Endodermal cell (in vitro differentiated cells): ENCODE data around the gene WAPL. TPM values are rescaled to one million over a fixed set of nuclear protein-coding genes. Genes with fewer than 3 reads are reported as not detected.

ENCODE experiments used
- DNase-seq: peaks from one replicate; pipeline ENCODE4 v3.0.0-alpha.2; 2017
- H3K27ac ChIP-seq: 2 replicates; pipeline ENCODE4 v1.5.1; 2013; ENCODE audit warnings: mild to moderate bottlenecking, low read depth, low read length, moderate library complexity
- H3K27me3 ChIP-seq: 2 replicates; pipeline ENCODE4 v1.6.1; 2013; ENCODE audit warnings: mild to moderate bottlenecking, low read length, moderate library complexity; ENCODE audit not compliant: insufficient read depth, control insufficient read depth, poor library complexity, severe bottlenecking
- H3K36me3 ChIP-seq: 2 replicates; pipeline ENCODE4 v1.7.0; 2013; ENCODE audit warnings: mild to moderate bottlenecking, low read length, moderate library complexity; ENCODE audit not compliant: control insufficient read depth, insufficient read depth
- H3K4me1 ChIP-seq: one replicate; pipeline ENCODE4 v1.7.0; 2013; ENCODE audit warnings: low read length; ENCODE audit not compliant: control insufficient read depth, insufficient read depth
- H3K4me3 ChIP-seq: 2 replicates; pipeline ENCODE4 v1.5.1; 2013; ENCODE audit warnings: mild to moderate bottlenecking, low read length, moderate library complexity
- H3K9ac ChIP-seq: 2 replicates; pipeline ENCODE4 v1.6.1; 2013; ENCODE audit warnings: mild to moderate bottlenecking, low read length, moderate library complexity; ENCODE audit not compliant: poor library complexity, severe bottlenecking; ENCODE audit errors: extremely low read depth
- H3K9me3 ChIP-seq: 2 replicates; pipeline ENCODE4 v1.6.1; 2013; ENCODE audit warnings: mild to moderate bottlenecking, low read length, moderate library complexity; ENCODE audit not compliant: control insufficient read depth
- H3K27ac Mint-ChIP-seq: 2 replicates; pipeline ENCODE4 v1.8.0; 2020; ENCODE audit warnings: mixed read lengths
- H3K27me3 Mint-ChIP-seq: 2 replicates; pipeline ENCODE4 v1.8.0; 2021; ENCODE audit warnings: mild to moderate bottlenecking, mixed read lengths; ENCODE audit not compliant: insufficient read depth
- H3K36me3 Mint-ChIP-seq: 2 replicates; pipeline ENCODE4 v1.8.0; 2020; ENCODE audit warnings: low read depth, mixed read lengths
- H3K4me1 Mint-ChIP-seq: 2 replicates; pipeline ENCODE4 v1.8.0; 2020; ENCODE audit warnings: mixed read lengths
- H3K4me3 Mint-ChIP-seq: 2 replicates; pipeline ENCODE4 v1.8.0; 2020; ENCODE audit warnings: mild to moderate bottlenecking, moderate library complexity, mixed read lengths
- H3K9me3 Mint-ChIP-seq: 2 replicates; pipeline ENCODE4 v1.8.0; 2020; ENCODE audit warnings: mild to moderate bottlenecking, mixed read lengths
- WGBS, 2 experiments: methylation state at CpG; one replicate each; pipeline versions ENCODE4 v1.1.5 to v1.1.7; 2013; ENCODE audit warnings: missing lambda C conversion rate in 2 of 2, mixed read lengths in 1 of 2; ENCODE audit not compliant: insufficient coverage in 1 of 2, insufficient read length in 1 of 2; 5-methylcytosine and 5-hydroxymethylcytosine counted together
- total RNA-seq, 2 donors: library from RNA; stranded (reverse); fragmentation: NEBNext Ultra II Directional in 1 of 2; extraction: Animal tissue kit (Norgen Biotek cat#: 25700) in 1 of 2; gene quantifications; 2 replicates in 1 of 2; 3 replicates in 1 of 2; pipeline ENCODE4 v1.2.1, GENCODE V29; 2021
- TF ChIP-seq, protein P1 (sequence below): fragments of 200-600 bp; sonication (generic); conservative IDR thresholded peaks from 2 replicates; pipeline ENCODE4 v1.5.0; 2021; ENCODE audit warnings: antibody characterized with exemption, mild to moderate bottlenecking

WAPL gene
- total RNA-seq, 2 donors from 2014 or later, result 48.0 to 54.1 TPM

GRCh38 chr10:86509145-86509544 is 12.4 kb downstream of the WAPL start:
- 89 to 93% methylated on average over 3 of the region's 3 CpGs for WGBS, 2 experiments
- DNase-seq, result no peak
- no peak overlapping the region for H3K27ac Mint-ChIP-seq

GRCh38 chr10:86508217-86508616 is 13.4 kb downstream of the WAPL start:
- no peak overlapping the region for H3K27ac Mint-ChIP-seq
- H3K4me1 ChIP-seq, result no peaks in the 10 kb centered on the region
- no peaks in the 10 kb centered on the region for H3K9me3 ChIP-seq
- H3K4me1 Mint-ChIP-seq, result peaks cover 2% of the 10 kb centered on the region
- no peaks in the 10 kb centered on the region for H3K9me3 Mint-ChIP-seq
- TF ChIP-seq, protein P1, sequence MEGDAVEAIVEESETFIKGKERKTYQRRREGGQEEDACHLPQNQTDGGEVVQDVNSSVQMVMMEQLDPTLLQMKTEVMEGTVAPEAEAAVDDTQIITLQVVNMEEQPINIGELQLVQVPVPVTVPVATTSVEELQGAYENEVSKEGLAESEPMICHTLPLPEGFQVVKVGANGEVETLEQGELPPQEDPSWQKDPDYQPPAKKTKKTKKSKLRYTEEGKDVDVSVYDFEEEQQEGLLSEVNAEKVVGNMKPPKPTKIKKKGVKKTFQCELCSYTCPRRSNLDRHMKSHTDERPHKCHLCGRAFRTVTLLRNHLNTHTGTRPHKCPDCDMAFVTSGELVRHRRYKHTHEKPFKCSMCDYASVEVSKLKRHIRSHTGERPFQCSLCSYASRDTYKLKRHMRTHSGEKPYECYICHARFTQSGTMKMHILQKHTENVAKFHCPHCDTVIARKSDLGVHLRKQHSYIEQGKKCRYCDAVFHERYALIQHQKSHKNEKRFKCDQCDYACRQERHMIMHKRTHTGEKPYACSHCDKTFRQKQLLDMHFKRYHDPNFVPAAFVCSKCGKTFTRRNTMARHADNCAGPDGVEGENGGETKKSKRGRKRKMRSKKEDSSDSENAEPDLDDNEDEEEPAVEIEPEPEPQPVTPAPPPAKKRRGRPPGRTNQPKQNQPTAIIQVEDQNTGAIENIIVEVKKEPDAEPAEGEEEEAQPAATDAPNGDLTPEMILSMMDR, result no peak
- H3K27me3 Mint-ChIP-seq, result no peaks in the 10 kb centered on the region
- H3K27ac ChIP-seq, result no peak overlapping the region
- no peak overlapping the region for H3K4me3 ChIP-seq
- H3K9ac ChIP-seq, result no peak overlapping the region
- peaks cover 37% of the 10 kb centered on the region for H3K36me3 Mint-ChIP-seq
- no peak for DNase-seq
- no peaks in the 10 kb centered on the region for H3K27me3 ChIP-seq
- peaks cover 80% of the 10 kb centered on the region for H3K36me3 ChIP-seq
- no peak overlapping the region for H3K4me3 Mint-ChIP-seq
- WGBS, 2 experiments, result 93% methylated on average over 6 of the region's 6 CpGs

More at GRCh38 chr10:86509145-86509544, 12.4 kb downstream of the WAPL start:
- Histone ChIP-seq H3K9ac (no peak overlapping the region), H3K4me3 (no peak overlapping the region), H3K9me3 (no peaks in the 10 kb centered on the region), H3K27me3 (no peaks in the 10 kb centered on the region), H3K36me3 (peaks cover 82% of the 10 kb centered on the region), H3K4me1 (no peaks in the 10 kb centered on the region), H3K27ac (no peak overlapping the region)
- Mint-ChIP-seq H3K27me3 (no peaks in the 10 kb centered on the region), H3K9me3 (no peaks in the 10 kb centered on the region), H3K4me3 (no peak overlapping the region), H3K36me3 (peaks cover 37% of the 10 kb centered on the region), H3K4me1 (peaks cover 4% of the 10 kb centered on the region)
- TF ChIP-seq, protein P1, result no peak

DNA sequence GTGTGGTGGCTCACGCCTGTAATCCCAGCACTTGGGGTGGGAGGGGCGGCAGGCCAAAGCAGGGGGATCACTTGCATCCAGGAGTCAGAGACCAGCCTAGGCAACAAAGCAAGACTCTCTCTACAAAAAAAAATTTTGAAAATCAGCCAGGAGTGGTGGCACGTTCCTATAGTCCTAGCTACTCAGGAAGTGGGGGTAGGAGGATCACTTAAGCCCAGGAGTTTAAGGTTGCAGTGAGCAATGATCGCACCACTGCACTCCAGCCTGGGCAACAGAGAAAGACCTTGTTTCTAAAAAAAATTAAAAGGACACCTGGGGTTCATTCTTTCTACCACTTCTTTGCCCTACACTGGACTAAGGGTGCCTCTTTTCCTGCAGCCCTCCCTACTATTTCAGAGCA is 15.1 kb downstream of the WAPL start:
- TF ChIP-seq, protein P1, result no peak
- H3K27ac ChIP-seq, result no peak overlapping the region
- H3K36me3 ChIP-seq, result peaks cover 80% of the 10 kb centered on the region
- Mint-ChIP-seq H3K4me3 (no peak overlapping the region), H3K9me3 (no peaks in the 10 kb centered on the region), H3K27ac (peak overlapping the region; percentile 79), H3K27me3 (no peaks in the 10 kb centered on the region), H3K36me3 (peaks cover 40% of the 10 kb centered on the region), H3K4me1 (peaks cover 2% of the 10 kb centered on the region)
- 92 to 96% methylated on average over 4 of the region's 4 CpGs for WGBS, 2 experiments
- no peak for DNase-seq
- no peak overlapping the region for H3K9ac ChIP-seq
- no peak overlapping the region for H3K4me3 ChIP-seq
- H3K9me3 ChIP-seq, result no peaks in the 10 kb centered on the region
- no peaks in the 10 kb centered on the region for H3K4me1 ChIP-seq
- H3K27me3 ChIP-seq, result no peaks in the 10 kb centered on the region
